GM18502 (cell line): ENCODE data around the gene ZMYND10.
A peak's percentile ranks its signal among the peaks of the same experiment; 100 is the strongest.

Experiments used
- ATAC-seq: cut with Tn5 transposase; IDR thresholded peaks from one replicate; pipeline ENCODE4 v1.9.1; 2021; ENCODE audit warnings: mild to moderate bottlenecking; ENCODE audit not compliant: unreplicated experiment, poor library complexity

The ZMYND10 gene

DNA sequence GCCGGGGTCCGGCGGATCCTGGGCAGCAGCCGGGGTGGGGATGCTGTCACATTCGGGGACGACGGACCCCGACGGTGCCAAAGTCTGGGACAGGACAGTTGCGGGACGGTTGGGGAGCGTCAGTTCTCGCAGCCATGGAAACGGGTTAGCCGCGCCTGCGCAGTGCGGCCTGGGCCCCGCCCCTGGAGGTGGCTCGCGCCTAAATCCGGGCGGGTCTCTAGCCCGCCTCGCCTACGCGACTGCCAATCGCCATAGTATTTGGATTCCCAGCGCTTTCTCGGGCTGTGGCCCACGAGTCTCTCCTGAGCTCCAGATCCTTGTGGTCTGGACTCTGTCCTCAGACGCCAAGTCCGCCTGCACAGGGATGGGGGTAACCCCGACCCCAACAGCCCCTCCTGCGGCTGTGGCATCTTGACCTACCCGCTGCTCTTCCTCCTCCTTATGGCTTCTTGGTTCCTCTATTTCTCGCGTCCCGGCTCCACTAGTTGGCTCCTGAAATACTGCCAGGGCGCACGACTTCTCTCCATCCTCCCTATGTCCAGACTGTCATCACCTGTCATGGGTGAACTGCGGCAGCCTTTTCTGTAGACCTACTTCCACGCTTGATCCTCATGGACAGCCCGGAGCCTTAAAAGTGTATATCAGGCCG is at the start of gene ZMYND10:
ZMYND10 (minus strand) TSS at position 147 of the 649 bp plus-strand sequence. CDS start 153 bp downstream, outside the sequence.
- peak; percentile 36 for ATAC-seq

- ATAC-seq = no peak
Measured at GRCh38 chr3:50393061-50393460, 47.5 kb upstream of the ZMYND10 start.

- ATAC-seq = no peak
Measured at GRCh38 chr3:50392101-50392715, 46.7 kb upstream of the ZMYND10 start.

DNA sequence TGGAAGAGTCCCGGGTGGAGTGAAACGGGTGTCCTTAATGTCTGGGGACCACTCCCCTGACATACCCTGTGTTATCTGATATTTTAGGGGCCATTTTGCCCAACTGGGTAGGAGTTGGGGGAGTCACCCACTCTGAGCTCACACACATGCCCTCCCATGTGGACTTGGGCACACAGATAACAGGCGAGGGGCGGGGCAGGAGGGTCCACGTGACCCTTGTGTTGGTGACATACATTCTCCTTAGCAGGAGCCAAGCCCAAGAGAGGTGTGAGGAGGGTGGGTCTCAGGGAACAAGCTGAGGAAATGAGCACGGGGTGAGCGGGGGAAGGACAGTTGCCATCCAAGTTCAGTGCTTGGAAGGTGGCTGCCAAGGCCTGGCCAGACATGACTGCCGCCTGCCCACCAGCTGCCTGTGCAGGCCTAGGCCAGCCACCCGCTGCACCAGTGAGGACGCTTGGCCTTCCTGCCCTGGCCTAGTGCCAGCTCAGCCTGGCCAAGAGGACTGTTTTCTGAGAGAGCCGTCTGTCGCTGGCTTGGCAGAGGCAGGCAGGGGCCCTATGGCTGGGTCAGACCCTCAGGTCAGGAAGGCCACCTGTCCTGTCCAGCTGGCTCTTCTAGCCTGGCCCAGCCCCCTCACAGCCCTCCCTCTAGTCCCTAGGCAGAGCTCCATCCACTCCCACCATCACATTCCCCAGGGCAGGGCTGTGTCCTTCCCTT is 45.1 kb upstream of the ZMYND10 start:
- ATAC-seq = no peak

DNA sequence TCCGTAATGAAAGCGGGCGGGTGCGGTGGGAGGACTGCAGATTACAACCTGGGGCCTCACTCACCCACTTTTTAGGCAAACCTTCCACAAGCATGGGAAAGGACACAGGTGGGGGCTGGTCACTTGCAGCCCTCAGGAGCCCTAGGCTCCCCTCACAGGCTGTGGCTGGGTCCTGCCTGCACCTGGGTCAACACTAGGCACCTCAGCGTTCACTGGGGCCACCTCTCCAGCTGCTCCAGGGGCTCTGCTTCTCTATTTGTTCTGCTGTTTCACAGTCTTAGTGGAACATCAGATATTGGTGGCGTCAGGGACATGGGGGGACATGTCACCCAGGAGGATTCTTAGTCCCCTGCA is 43.9 kb upstream of the ZMYND10 start:
- ATAC-seq = no peak

DNA sequence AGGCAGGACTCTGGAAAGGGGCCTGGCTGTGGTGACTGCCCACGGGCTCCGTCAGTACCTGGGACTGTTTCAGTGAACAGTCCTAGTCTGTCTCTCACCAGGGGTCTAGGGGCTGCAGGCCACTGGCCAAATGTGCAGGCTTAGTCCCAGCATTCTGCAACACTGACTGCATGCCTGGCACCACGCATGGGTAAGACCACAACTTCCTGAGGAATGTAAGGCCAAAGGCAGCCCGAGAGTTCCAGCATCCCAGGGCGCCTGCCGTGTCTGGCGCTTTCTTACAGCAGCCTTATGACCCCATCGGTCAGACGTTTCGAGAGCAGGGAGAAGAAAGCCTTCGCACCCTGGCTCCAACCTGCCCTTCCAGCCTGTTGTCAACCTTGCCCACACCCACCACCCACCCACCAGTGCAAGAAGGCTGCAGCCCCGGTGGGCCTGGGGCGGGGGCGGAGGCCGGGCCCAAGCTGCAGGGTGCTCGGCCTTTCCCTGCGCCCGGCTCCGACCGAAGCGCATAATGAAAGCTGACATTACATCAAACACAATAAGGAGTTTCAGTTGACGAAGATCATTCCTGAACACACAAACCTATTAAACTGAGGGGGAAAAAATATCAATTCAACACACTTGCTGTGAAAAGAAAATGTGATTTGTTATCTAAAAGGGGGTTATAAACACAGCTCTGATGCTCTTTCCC is 43.3 kb upstream of the ZMYND10 start:
- no peak for ATAC-seq

DNA sequence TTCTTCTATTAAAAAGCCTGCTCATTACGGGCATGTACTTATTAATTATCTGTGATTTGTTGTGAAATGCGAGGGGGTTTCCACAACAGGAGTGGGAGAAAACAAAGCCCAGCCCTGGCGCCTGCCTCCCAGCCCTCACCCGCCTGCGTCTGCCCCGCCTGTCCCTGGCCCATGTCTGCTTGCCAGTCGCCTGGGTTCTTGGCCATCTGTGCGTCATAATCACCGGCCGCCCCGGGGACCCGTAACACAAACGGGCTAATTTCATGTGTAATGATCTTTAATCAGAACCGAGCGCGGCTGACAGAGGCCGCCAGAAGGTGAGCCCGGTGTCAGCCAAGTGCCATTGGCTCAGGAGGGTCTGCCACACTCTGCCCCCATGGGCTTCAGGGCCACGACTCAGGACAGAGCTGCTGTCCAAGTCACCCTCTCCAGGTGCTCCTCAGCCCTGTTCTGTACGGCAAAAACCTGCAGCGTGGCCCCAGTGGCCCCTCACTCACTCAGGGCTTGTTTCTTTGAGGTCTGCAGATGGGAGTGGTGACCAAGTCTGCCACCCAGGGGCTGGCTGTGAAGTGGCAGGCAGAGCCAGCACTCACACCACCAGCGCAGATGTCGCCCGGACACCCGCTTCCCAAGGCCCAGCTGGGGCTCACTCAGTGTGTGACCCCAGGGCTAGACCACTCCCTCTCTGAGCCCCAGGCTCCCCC is 42.6 kb upstream of the ZMYND10 start:
- ATAC-seq = no peak

DNA sequence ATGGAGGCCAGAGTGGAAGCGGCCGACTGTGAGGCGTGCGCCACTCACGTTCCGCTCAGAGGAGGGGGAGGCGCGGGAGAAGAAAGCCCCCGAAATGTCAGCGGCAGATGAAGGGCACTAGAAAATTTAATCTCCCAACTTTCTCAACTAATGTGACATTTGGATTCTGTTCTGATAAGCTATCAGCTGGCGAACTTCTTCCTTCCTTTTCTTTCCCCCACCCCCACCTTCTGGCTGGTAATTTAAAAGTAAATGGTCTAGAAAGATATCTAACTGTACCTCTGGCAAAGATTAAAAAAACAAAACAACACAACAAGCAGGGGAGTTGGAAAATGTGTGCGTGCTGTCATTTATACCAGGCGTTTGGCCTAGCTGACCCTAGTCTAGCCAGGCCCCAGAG is 40.2 kb upstream of the ZMYND10 start:
- no peak for ATAC-seq

- ATAC-seq = no peak
Measured at GRCh38 chr3:50383750-50384149, 38.2 kb upstream of the ZMYND10 start.

- ATAC-seq = no peak
Measured at GRCh38 chr3:50382722-50383121, 37.2 kb upstream of the ZMYND10 start.

GRCh38 chr3:50381383-50381782 is 35.9 kb upstream of the ZMYND10 start:
- no peak for ATAC-seq

- no peak for ATAC-seq
Measured at GRCh38 chr3:50380405-50381085, 35.0 kb upstream of the ZMYND10 start.

- ATAC-seq = no peak
Measured at GRCh38 chr3:50378757-50379156, 33.2 kb upstream of the ZMYND10 start.

DNA sequence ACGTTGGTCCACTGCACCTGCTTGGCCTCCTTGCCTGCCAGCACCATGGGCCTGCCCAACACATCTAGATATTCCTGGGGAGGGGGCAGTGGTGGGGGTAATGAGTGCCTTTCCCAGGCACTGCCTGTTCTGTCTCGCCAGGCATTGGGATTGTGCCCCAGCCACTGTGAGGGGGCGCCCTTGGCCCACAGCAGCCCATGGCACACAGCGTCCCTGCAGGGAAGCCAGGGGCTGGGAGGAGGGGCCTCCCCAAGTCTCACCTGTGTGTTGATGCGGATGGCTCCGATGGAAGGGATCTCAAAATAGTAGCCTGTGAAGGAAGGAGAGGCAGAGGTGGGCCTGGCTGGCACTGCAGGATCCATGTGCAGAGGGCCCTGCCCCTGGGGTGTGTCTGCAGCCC is 32.5 kb upstream of the ZMYND10 start:
- ATAC-seq = no peak

- ATAC-seq = no peak
Measured at GRCh38 chr3:50375258-50375931, 29.9 kb upstream of the ZMYND10 start.

- ATAC-seq = no peak
Measured at GRCh38 chr3:50374363-50375257, 29.1 kb upstream of the ZMYND10 start.

DNA sequence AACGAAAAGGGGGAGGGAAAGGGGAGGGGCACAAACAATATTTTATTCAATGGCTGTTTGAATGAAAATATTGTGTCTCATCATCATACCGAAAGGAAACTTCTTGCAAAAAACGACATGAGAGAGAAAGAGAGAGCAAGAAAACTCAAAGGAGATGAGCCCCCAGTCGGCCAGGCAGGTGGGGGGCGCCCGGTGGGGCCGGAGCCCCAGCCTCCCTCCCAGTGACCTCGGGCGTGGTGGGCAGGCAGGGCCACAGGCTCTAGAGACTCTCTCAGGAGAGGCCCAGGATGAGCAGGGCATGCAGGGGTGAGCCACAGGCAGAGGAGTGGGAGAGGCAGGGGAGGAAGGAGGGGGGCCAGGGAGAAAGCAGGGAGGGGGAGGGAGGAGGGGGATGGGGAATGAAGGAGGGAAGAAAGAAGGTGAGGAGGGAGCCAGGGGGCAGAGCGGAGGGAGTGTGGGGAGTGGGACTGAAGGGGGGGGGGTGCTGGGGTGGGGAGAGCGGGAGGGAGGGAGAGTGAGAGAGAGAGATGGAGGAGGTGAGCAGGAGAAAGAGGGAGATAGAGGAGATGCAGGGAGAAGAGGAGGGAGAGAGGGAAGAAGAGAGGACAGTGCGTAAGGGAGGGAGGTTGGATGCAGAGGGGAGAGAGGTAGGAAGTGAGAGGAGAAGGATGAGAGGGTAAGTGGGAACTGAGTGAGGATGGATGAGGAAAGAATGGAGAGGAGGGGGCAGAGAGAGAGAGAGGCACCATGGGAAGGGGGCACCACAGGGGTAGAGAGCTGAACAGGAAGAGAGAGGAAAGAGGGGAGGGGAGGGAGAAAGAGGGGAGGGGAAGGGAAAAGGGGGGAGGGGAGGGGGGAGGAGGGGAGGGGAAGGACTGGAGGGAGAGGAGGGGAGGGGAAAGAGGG is 27.9 kb upstream of the ZMYND10 start:
- no peak for ATAC-seq
